ENCODE results near the gene NUDT15.
"Not testable (repeated sequence)": the region's sequence is repeated elsewhere in the genome, so short reads cannot be mapped to it uniquely, and the experiment has no call there.

The NUDT15 gene

DNA sequence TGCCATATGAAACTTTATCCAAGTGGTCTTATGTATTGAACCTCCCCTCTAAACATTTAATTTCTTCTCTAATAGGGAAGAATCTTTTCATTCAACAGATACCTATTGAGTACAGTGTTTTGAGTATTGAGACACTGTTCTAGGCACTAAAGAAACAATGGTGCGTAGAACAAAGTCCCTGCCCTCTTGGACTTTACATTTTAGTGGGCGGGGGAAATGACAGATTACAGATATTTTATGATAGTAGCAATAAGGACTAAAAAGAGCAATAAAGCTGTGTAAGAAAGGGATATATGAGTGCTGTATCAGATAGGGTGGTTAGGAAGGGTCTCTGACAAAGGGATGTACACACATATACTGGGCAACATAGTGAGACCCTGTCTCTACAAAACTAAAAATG is 5.4 kb downstream of the NUDT15 start:
- DNase-seq (ENCODE audit: low spot score) = no peak

DNA sequence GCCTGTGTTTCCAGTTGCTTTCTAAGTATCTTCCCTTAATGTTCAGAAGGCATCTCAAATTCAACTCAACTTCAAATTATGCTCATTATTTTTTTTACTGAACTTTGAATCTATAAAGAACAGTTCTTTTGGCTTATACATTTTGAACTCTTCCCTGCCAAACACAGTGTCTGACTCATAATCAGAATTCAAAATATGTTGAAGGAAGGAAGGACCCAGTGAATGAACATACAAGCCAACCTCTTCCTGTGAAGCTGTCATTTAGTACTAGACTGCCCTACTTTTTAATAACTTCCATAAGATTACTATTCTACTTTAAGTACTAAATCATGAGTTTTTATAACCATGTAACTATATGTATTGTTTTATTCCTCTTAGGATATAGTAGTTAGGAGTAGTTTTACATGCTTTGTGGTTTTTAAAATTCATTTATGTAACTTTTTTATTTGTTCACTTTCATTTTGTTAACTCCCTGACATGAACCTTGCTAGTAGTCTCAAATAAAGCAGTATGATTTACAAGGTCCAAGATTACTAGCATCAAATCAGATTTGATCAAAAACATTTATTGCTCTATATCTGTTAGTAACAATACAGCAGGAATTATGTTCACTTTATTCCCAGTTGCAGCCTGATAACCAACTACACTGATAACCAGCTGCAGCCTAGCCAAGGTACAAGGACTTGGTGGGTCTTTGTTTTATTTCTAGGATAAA is 6.4 kb downstream of the NUDT15 start:
- DNase-seq (ENCODE audit: low spot score) = peak; percentile 65

DNA sequence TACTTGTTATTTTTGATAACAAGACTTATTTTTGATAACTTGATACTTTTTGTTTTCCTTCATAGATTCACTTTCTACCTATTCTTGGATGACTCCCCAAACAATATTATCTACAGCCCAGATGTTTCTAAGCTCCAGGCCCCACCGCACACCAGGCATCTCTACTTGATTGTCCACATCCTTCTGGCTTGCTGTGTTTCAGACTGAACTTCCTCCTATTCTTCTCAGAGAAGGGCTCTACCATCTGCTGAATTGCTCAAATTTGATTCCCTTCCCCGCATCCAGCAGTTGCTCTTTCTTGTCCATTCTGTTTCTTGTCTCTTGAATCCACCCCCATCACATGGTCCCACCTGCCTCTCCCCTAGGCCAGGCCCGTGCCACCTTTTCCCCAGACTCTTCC is 13.0 kb downstream of the NUDT15 start:
- no peak for DNase-seq (ENCODE audit: low spot score)

DNA sequence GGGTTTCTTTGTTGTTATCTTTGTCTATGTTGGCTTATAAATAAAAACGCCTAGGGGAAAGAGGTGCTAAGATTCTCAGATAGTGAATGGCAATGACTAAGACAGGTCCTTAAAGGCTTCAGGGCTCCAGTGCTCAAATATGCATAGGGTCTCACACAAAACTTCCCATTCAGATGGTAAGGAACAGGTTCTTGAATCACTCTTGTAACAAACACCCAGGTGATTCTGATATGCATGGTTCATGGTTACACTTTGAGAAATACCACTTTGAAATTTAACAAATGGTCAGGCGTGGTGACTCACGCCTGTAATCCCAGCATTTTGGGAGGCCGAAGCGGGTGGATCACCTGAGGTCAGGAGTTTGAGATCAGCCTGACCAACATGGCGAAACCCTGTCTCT is 17.1 kb downstream of the NUDT15 start:
- no peak for DNase-seq (ENCODE audit: low spot score)

DNA sequence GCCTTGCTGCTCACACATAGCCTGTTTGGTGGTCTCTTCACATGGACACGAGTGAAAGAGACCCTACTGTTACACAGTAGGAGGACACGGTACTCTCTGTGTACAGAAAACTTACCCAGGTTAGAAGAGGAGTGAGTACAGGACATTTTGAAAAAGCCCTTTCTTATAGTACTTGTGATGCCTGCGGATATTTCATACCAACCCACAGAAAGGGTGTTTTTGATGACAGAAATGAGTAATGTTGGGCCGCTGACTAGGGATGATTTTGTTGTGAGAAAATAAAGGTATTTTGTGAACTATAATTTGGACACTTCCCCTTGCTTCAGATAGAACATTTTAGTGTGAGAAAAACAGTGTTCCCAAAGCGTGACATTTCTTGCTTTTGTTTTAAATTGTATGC is 18.2 kb downstream of the NUDT15 start:
- no peak for DNase-seq (ENCODE audit: low spot score)

DNA sequence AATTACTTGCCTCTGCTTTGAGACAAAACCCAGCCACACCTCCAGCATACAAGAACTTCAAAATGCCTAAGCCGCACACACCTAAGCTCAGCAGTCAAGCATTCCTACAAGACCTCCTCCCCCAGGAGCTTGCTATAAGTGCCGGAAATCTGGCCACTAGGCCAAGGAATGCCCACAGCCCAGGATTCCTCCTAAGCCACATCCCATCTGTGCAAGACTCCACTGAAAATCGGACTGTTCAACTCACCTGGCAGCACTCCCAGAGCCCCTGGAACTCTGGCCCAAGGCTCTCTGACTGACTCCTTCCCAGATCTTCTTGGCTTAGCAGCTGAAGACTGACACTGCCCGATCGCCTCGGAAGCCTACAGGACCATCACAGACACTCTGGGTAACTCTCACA is 21.0 kb downstream of the NUDT15 start:
- not testable (repeated sequence) for DNase-seq (ENCODE audit: low spot score)

DNA sequence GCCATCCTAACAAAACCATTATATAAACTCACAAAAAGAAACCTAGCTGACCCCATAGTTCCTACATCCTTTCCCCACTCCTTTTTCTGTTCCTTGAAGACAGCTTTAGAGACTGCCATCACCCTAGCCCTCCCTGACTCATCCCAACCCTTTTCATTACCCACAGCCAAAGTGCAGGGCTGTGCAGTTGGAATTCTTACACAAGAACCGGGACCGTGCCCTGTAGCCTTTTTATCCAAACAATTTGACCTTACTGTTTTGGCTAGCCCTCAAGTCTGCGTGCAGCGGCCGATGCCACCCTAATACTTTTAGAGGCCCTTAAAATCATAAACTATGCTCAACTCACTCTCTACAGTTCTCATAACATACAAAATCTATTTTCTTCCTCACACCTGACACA is 22.4 kb downstream of the NUDT15 start:
- not testable (repeated sequence) for DNase-seq (ENCODE audit: low spot score)

DNA sequence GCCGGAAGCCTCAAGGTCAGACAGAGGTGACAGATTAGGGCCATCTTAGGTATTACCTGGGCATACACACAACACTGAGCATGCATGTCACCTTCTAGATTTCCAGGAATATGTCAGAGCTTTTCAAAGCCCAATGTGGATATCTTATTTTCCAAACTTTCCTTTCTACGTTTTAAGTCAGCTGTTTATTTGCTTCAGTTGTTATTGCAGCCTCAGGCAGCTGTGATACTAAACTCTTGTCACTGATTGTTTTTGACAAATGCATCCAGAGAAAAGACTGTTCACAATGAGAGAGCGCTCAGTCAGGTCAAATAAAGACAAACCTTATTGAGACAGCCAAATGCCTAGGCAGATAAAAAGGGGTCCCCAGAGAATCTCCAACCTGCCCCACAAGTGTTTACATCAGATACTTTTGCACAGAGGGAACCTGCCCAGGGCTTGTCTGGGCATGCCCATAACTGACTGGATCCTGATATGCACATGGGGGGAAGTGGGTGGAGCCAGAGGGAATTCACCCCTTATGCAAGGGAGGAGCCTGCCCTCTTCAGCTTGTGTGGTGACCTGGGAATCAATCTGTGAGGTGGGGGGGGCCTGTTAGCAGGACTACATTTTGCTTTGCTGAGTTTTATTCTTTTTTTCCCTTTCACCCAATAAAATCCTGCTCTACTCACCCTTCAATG is 28.9 kb downstream of the NUDT15 start:
- DNase-seq (ENCODE audit: low spot score) = no peak

DNA sequence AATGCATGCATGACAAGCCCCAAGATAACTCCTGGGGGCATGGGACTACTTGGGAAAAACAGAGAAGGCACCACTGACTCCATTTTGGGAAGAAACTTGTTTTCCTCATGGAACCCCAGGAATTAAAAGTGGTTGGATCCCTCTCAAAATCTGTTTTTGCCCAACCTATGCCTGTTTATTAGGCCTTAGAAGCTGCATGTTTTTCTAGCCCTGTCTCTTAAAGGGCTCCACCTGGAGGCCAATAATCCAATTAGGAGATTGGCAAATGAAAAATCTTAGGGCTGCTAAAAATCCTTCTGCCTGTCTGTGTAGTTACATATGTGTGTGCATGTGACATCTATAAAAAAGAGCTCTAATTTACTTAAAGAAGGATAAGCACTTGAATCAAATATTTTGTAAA is 30.5 kb downstream of the NUDT15 start:
- no peak for DNase-seq (ENCODE audit: low spot score)

DNA sequence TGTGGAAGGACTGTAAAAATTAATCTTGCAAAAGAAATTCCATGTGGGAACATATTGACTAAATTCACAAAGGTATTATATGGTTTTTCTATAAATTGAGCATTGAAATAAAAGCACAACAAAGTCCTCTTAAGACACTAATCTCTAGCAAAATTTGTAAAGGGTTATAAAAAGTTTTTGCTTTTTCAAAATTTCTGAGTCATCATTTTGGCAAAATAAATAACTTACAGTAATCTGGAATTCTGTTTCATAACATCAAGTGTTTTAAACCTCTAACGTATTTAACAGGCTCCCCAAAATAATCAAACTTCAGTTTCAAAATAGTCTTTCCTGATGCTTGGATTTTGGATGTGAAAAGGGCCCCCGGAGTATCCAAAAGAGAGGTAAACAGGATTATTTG is 31.4 kb downstream of the NUDT15 start:
- no peak for DNase-seq (ENCODE audit: low spot score)

DNA sequence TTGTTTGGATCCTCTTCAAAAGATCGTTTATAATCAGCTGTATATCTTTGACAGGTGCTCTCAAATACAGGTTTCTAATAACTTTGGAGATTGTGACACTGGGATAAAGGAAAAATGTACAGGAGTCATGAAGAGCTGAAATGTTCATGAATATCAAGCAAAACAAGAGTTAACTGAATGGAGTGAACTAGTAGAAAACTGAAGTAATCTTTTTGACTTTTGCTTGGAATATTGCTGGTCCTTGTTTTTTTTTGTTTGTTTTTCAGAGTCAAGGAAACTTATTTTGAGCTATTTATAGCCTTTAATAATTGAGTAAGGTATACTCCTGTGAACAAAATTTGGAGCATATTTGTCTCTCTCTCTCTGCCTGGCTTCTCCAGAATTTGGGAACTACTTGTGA is 32.0 kb downstream of the NUDT15 start:
- DNase-seq (ENCODE audit: low spot score) = no peak

DNA sequence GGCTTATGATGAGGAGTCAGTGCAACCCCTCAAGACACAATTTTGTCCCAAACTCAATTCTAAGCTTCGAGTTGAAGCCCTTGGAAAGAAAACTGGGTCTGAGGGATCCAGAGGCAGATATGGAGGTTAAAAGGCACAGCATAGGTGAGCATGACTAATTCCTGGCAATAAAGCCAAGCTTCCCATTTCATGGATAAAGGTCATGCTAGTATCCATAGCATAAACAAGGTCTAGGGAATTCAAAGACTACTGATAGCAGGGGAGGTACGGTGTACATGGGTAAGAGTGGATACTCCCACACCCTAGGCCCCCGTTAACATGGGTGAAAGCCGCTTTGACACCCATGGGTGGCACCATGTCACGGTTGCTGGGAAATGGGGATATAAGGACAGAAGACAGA is 33.4 kb downstream of the NUDT15 start:
- DNase-seq (ENCODE audit: low spot score) = no peak

DNA sequence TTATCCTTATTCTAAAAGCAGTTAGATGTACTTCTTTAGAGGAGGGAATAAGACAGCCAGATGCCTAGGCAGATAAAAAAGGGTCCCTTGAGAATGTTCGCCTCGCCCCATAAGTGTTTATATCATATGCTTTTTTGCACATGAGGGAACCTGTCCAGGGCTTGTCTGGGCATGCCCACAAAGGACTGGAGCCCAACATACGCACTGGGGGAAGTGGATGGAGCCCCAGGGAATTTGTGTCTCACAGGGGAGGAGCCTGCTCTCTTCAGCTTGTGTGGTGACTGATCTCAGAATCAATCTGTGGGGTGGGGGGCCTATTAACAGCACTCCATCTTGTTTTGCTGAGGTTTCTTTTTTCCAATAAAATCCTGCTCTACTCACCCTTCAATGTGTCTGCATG is 34.8 kb downstream of the NUDT15 start:
- DNase-seq (ENCODE audit: low spot score) = no peak

DNA sequence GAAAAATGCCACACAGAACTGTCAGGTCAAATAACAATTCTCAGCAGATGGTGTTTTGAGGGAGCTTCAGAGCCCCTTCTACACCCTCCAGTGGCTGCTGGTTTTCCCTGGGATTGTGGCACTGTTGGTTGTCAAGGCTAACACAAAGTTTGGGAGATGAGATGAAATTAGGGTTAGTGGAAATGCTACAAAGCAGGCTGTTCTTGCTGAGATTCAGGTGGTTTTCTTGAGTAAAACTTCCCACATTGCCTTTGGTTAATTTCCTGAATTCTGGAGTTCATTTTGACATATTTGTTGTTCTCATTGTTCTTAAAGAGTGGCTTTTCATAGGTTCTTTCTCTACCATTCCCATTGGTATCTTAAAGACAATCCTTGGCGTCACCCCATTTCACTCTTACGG is 35.3 kb downstream of the NUDT15 start:
- no peak for DNase-seq (ENCODE audit: low spot score)

DNA sequence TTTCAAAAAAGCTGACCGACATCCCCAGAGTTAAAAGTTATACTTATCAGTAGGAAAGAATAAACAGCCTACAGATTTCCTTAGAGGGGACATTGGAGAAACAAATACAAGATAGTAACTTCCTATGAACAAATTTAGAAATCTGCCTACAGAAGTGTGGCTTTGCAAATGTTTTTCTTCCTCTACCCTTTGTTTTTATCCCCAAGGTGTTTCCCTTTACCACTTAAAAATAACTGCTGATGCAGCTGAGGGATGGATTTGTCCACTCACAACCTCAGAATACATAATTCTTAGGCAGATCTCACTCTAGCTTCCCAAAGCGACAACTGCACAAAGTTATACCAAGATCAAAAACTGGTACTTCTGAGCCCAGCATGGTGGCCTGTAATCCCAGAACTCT is 36.5 kb downstream of the NUDT15 start:
- no peak for DNase-seq (ENCODE audit: low spot score)

DNA sequence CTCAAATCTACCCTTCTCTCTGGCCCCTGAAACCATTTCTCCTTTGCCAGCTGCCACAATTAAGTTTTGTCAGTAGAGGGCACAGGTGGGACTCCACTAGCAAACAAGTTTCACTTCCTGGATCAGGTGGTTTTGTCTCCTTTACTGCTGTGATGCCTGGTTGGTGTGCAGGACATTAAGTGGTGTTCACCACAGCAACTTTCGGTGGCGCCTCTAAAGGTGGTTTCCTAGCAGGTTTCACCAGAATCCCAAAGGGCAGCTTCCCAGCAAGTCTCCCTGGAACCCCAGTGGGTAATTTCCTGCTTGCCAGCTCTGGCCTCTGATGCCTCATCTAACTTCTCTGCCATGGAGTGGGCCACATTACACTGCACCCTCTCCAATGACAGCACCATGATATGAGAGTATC is 40.7 kb downstream of the NUDT15 start:
- DNase-seq (ENCODE audit: low spot score) = no peak

DNA sequence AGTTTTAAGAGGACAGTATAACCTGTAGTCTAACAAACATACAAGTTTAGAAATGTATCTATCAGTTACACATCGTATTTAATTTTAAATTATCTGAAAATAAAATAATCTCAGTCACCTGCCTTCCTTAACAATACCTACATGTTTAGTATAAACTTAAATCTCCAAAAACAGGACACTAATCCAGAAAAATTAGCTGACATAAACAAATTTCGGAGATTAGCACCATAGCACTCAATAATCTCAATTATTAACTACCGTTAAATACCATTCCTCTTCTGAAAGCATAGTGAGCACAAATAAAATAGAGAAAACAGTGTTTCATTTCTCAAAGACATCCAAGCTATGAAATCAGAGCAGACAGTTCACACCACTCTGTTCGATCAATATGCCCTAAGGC is 44.2 kb downstream of the NUDT15 start:
- DNase-seq (ENCODE audit: low spot score) = no peak

DNA sequence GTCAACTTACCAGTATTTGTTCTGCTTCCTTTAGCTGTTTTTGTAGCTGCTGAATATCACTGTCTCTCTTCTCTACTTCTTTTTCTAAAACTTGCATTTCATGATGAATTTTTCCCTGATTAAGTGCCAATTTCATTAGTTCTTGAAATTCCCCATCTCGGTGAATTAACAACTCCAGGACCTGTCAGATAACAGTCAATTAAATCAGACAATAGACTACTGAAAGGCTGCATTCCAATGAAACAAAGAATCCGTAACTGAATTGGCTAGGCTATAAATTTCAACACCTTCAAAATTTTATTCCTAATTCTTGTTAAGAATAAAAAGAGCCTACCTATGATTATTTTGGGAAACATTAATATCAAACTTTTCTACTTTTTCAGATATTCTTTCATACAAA is 48.7 kb downstream of the NUDT15 start:
- no peak for DNase-seq (ENCODE audit: low spot score)

DNA sequence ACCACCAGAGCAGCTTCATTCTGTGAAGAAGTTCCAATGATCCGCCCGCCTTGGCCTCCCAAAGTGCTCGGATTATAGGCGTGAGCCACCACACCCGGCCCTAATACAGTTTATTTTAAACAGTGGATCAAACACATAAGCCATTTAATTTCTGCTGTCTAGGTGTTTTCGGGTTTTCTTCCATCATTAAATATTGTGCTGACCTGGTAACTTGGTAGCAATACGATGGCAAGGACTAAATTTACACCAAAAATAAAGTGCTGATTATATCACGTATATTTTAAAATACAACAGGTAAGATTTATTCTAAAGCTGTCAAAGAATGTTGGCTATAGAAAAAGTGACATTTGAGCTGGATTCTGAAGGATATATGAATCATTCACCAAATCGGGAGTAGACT is 56.1 kb downstream of the NUDT15 start:
- DNase-seq (ENCODE audit: low spot score) = no peak

DNA sequence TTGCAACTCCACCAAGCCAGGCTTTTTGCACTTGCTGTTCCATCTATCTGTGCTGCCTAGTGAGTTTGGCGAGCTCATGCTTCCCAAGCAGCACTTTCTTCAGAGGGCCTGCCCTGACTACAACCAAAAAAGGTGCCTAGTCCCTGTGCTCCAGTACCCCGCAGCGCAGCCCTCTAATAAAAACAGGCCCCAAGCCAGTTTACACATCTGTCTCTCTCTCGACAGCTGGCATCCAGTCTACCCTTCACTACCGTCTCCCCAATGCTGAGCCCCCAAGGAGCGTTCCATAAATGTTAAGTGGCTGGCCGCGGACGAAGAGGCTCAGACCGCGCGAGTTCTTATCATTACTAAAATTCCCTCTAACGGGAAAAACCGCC is 56.9 kb downstream of the NUDT15 start:
- no peak for DNase-seq (ENCODE audit: low spot score)

DNA sequence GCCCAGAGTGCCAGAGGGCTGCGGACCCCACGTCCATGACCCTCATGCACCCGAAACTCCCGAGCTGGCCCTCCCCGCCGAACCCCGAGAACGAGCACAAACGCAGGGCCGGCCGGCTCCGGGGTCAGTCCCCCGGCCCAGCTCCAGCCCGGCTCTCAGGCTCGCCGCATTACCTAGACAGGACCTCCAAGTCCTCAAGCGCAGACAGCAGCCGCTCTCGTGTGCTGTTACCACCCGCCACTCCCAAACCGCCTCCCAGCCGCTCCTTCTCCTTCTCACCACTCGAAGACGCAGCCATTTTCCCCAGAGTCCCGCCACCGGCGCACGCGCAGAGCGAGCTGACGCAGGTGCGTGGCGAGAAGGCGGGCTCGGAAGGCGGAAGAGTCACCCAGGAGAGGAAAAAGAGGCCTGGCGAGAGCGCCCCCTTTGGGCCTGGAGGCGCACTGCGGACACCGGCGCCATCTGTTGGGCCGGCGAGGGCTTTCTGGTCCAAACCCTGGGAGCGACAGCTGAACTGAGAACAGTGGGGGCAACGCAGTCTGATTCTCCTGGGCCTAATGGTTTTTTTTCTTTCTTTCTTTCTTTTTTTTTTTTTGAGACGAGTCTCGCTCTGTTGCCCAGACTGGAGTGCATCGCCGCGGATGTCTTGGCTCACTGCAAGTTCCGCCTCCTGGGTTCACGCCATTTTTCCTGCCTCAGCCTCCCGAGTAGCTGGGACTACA is 57.4 kb downstream of the NUDT15 start, which contains the start of gene MED4:
Gene MED4, minus strand, starts transcription at position 324 of the 722 bp plus-strand sequence. Its CDS starts 26 bp downstream, at position 298.
- DNase-seq (ENCODE audit: low spot score) = peak; percentile 98

DNA sequence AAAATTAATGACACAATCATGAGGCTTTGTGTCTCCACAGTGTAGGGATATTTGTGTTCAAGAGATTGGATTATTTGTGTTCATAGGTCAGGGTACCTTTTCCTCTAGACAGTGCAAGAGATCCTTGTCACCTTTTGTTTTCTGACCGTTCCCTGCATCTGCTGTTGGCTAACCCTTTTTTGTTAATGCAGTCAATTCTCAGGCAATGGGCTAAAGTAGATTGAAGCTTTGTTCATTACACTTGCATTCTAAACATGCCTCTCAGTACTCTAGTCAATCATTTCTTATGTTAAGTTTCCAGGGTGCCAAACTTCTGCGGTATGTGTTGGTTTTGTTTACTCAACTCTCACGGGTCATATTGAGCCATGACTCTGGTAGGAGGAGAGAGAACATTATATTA is 59.1 kb downstream of the NUDT15 start:
- no peak for DNase-seq (ENCODE audit: low spot score)
